ENCODE results near the gene ATP6V1B1. TPM values are rescaled to one million over a fixed set of nuclear protein-coding genes. Genes with fewer than 3 reads are reported as not detected.

Gene ATP6V1B1
- polyA plus RNA-seq, 1 donor (not counting 4 experiments of a cell fraction or from before 2014, with no cell fraction given): not detected

- H3K9me1 ChIP-seq (ENCODE audit: control insufficient read depth, extremely low read depth, insufficient read depth, low read length): no peaks in the 10 kb centered on the region
- H2AFZ ChIP-seq (ENCODE audit: control insufficient read depth, low read length): no peak overlapping the region
- dilution Hi-C loops (cut with MboI; ENCODE audit: extremely low pct_ligation_motif_present, low sequenced_read_pairs): no loop called here
- no peak for FAIRE-seq
- H3K9me3 ChIP-seq (ENCODE audit: control insufficient read depth, low read depth, low read length): no peaks in the 10 kb centered on the region
- peaks cover 9% of the 10 kb centered on the region for H4K20me1 ChIP-seq (ENCODE audit: control insufficient read depth, extremely low read depth, insufficient read depth, low read length)
- H3K9ac ChIP-seq (ENCODE audit: control insufficient read depth, extremely low read depth, insufficient read depth, low read length): no peak overlapping the region
- no peaks in the 10 kb centered on the region for H3K79me2 ChIP-seq (ENCODE audit: control insufficient read depth, insufficient read depth, low read length)
- peaks cover 4% of the 10 kb centered on the region for H3K4me1 ChIP-seq (ENCODE audit: control insufficient read depth, extremely low read depth, insufficient read depth, low read length)
- H3K4me2 ChIP-seq (ENCODE audit: control insufficient read depth, extremely low read depth, insufficient read depth, low read depth, low read length): no peak overlapping the region
- TF ChIP-seq CTCF (optimal IDR thresholded peaks at IDR 0.05 in 1 of 3, IDR thresholded peaks at IDR 0.05 in 1 of 3, conservative IDR thresholded peaks at IDR 0.05 in 1 of 3; ENCODE audit: extremely low read depth in 1 of 3, insufficient read depth in 2 of 3, low read length in 3 of 3) (no peak), EZH2 (IDR thresholded peaks at IDR 0.05; ENCODE audit: low read length) (no peak)
- no peaks in the 10 kb centered on the region for H3K36me3 ChIP-seq (ENCODE audit: control insufficient read depth in 2 of 2, extremely low read depth in 1 of 2, insufficient read depth in 2 of 2, low read length in 2 of 2)
- DNase-seq (ENCODE audit: low read depth, low spot score): no peak
- peaks cover 93% of the 10 kb centered on the region for H3K27me3 ChIP-seq (ENCODE audit: control insufficient read depth, extremely low read depth, insufficient read depth, low read length)
- no peak overlapping the region for H3K4me3 ChIP-seq (ENCODE audit: control insufficient read depth in 2 of 3, extremely low read depth in 1 of 3, insufficient read depth in 2 of 3, low read depth in 1 of 3, low read length in 3 of 3)
- no peak overlapping the region for H3K27ac ChIP-seq (ENCODE audit: control insufficient read depth, insufficient read depth, low read length)
Observed at GRCh38 chr2:70889716-70890037, 46.0 kb upstream of the ATP6V1B1 start.

GRCh38 chr2:70890469-70891065 is 45.1 kb upstream of the ATP6V1B1 start:
- Histone ChIP-seq H3K4me1 (ENCODE audit: control insufficient read depth, extremely low read depth, insufficient read depth, low read length) (peaks cover 4% of the 10 kb centered on the region), H3K4me3 (ENCODE audit: control insufficient read depth in 2 of 3, extremely low read depth in 1 of 3, insufficient read depth in 2 of 3, low read depth in 1 of 3, low read length in 3 of 3) (no peak overlapping the region), H4K20me1 (ENCODE audit: control insufficient read depth, extremely low read depth, insufficient read depth, low read length) (peaks cover 9% of the 10 kb centered on the region), H2AFZ (ENCODE audit: control insufficient read depth, low read length) (no peak overlapping the region), H3K27me3 (ENCODE audit: control insufficient read depth, extremely low read depth, insufficient read depth, low read length) (peaks cover 94% of the 10 kb centered on the region), H3K9me1 (ENCODE audit: control insufficient read depth, extremely low read depth, insufficient read depth, low read length) (no peaks in the 10 kb centered on the region), H3K4me2 (ENCODE audit: control insufficient read depth, extremely low read depth, insufficient read depth, low read depth, low read length) (no peak overlapping the region), H3K27ac (ENCODE audit: control insufficient read depth, insufficient read depth, low read length) (no peak overlapping the region), H3K9me3 (ENCODE audit: control insufficient read depth, low read depth, low read length) (no peaks in the 10 kb centered on the region), H3K79me2 (ENCODE audit: control insufficient read depth, insufficient read depth, low read length) (no peaks in the 10 kb centered on the region), H3K36me3 (ENCODE audit: control insufficient read depth in 2 of 2, extremely low read depth in 1 of 2, insufficient read depth in 2 of 2, low read length in 2 of 2) (no peaks in the 10 kb centered on the region), H3K9ac (ENCODE audit: control insufficient read depth, extremely low read depth, insufficient read depth, low read length) (no peak overlapping the region)
- no peak for FAIRE-seq
- DNase-seq (ENCODE audit: low read depth, low spot score): no peak
- TF ChIP-seq CTCF (optimal IDR thresholded peaks at IDR 0.05 in 1 of 3, IDR thresholded peaks at IDR 0.05 in 1 of 3, conservative IDR thresholded peaks at IDR 0.05 in 1 of 3; ENCODE audit: extremely low read depth in 1 of 3, insufficient read depth in 2 of 3, low read length in 3 of 3): no peak
- TF ChIP-seq EZH2 (IDR thresholded peaks at IDR 0.05; ENCODE audit: low read length): no peak
- dilution Hi-C loops (cut with MboI; ENCODE audit: extremely low pct_ligation_motif_present, low sequenced_read_pairs): no loop called here

All from keratinocyte (primary cell).